H9 (cell line): ENCODE measurements around the gene MN1. TPM values are rescaled to one million over a fixed set of nuclear protein-coding genes. Genes with fewer than 3 reads are reported as not detected.

Experiments used
- DNase-seq: peaks from one replicate; pipeline ENCODE4 v3.0.0-alpha.2; 2017
- H2AFZ ChIP-seq: one replicate; pipeline ENCODE4 v1.6.1; 2013; ENCODE audit warnings: mild to moderate bottlenecking, low read length, control low read depth, moderate library complexity
- H2AK5ac ChIP-seq: 2 replicates; pipeline ENCODE4 v1.6.1; 2013; ENCODE audit warnings: low read length, control low read depth, mixed read lengths; ENCODE audit not compliant: insufficient read length
- H2BK120ac ChIP-seq: one replicate; pipeline ENCODE4 v1.6.1; 2013; ENCODE audit warnings: low read depth, mild to moderate bottlenecking, low read length, control low read depth, inconsistent platforms; ENCODE audit not compliant: poor library complexity, severe bottlenecking
- H2BK12ac ChIP-seq: 2 replicates; pipeline ENCODE4 v1.6.1; 2013; ENCODE audit warnings: low read length, control low read depth, mixed read lengths, low read depth; ENCODE audit not compliant: insufficient read length
- H2BK15ac ChIP-seq: 2 replicates; pipeline ENCODE4 v1.6.1; 2013; ENCODE audit warnings: low read depth, low read length, control low read depth
- H2BK20ac ChIP-seq: one replicate; pipeline ENCODE4 v1.6.1; 2013; ENCODE audit warnings: low read depth, mild to moderate bottlenecking, low read length, control low read depth, inconsistent platforms; ENCODE audit not compliant: poor library complexity, severe bottlenecking
- H2BK5ac ChIP-seq: 2 replicates; pipeline ENCODE4 v1.6.1; 2013; ENCODE audit warnings: low read length, control low read depth, mixed read lengths; ENCODE audit not compliant: insufficient read length
- H3K14ac ChIP-seq: 2 replicates; pipeline ENCODE4 v1.6.1; 2013; ENCODE audit warnings: low read length, control low read depth; ENCODE audit not compliant: insufficient read depth
- H3K18ac ChIP-seq: 2 replicates; pipeline ENCODE4 v1.6.1; 2013; ENCODE audit warnings: low read depth, mild to moderate bottlenecking, mixed read lengths, low read length, control low read depth; ENCODE audit not compliant: insufficient read length
- H3K23ac ChIP-seq: 2 replicates; pipeline ENCODE4 v1.6.1; 2013; ENCODE audit warnings: low read length, control low read depth, mixed read lengths, low read depth; ENCODE audit not compliant: insufficient read length
- H3K23me2 ChIP-seq: 2 replicates; pipeline ENCODE4 v1.6.1; 2013; ENCODE audit warnings: low read depth, mild to moderate bottlenecking, mixed read lengths, low read length, control low read depth; ENCODE audit not compliant: insufficient read length, poor library complexity, severe bottlenecking
- H3K27ac ChIP-seq: 2 replicates; pipeline ENCODE4 v1.5.1; 2013; ENCODE audit warnings: low read length, control low read depth, mixed read lengths, low read depth; ENCODE audit not compliant: insufficient read length
- H3K27me3 ChIP-seq: 2 replicates; pipeline ENCODE4 v1.6.1; 2013; ENCODE audit warnings: low read length, control low read depth, inconsistent platforms; ENCODE audit not compliant: insufficient read depth
- H3K4ac ChIP-seq: 2 replicates; pipeline ENCODE4 v1.6.1; 2013; ENCODE audit warnings: low read depth, mild to moderate bottlenecking, control low read depth, inconsistent platforms, low read length, moderate library complexity
- H3K4me1 ChIP-seq: 2 replicates; pipeline ENCODE4 v1.6.1; 2013; ENCODE audit warnings: low read length, control low read depth, inconsistent platforms; ENCODE audit not compliant: insufficient read depth
- H3K4me2 ChIP-seq: 2 replicates; pipeline ENCODE4 v1.6.1; 2013; ENCODE audit warnings: low read length, control low read depth, mixed read lengths; ENCODE audit not compliant: insufficient read length, insufficient read depth
- H3K56ac ChIP-seq: 2 replicates; pipeline ENCODE4 v1.6.1; 2013; ENCODE audit warnings: low read depth, mild to moderate bottlenecking, mixed read lengths, low read length, control low read depth; ENCODE audit not compliant: insufficient read length
- H3K79me1 ChIP-seq: 2 replicates; pipeline ENCODE4 v1.6.1; 2013; ENCODE audit warnings: low read depth, mild to moderate bottlenecking, moderate library complexity, low read length, control low read depth, inconsistent platforms; ENCODE audit not compliant: insufficient read depth, poor library complexity, severe bottlenecking
- H3K79me2 ChIP-seq: 2 replicates; pipeline ENCODE4 v1.6.1; 2013; ENCODE audit warnings: low read length, control low read depth, inconsistent platforms; ENCODE audit not compliant: insufficient read depth
- H3K9ac ChIP-seq: 2 replicates; pipeline ENCODE4 v1.6.1; 2013; ENCODE audit warnings: low read length, control low read depth, mixed read lengths; ENCODE audit not compliant: insufficient read length; ENCODE audit errors: extremely low read depth
- H3K9me3 ChIP-seq: one replicate; pipeline ENCODE4 v1.6.1; 2013; ENCODE audit warnings: low read depth, low read length, inconsistent platforms; ENCODE audit not compliant: control insufficient read depth
- H3T11ph ChIP-seq: one replicate; pipeline ENCODE4 v1.6.1; 2013; ENCODE audit warnings: mild to moderate bottlenecking, low read length, control low read depth, inconsistent platforms
- H4K20me1 ChIP-seq: one replicate; pipeline ENCODE4 v1.6.1; 2013; ENCODE audit not compliant: control insufficient read depth, insufficient read length, insufficient read depth
- H4K5ac ChIP-seq: 2 replicates; pipeline ENCODE4 v1.6.1; 2013; ENCODE audit warnings: low read depth, mild to moderate bottlenecking, mixed read lengths, low read length, control low read depth; ENCODE audit not compliant: insufficient read length
- H4K8ac ChIP-seq: replicated peaks from 2 replicates; pipeline ENCODE4 v1.6.1; 2013; ENCODE audit warnings: low read length, control low read depth, mixed read lengths, low read depth; ENCODE audit not compliant: insufficient read length
- H4K91ac ChIP-seq: 2 replicates; pipeline ENCODE4 v1.6.1; 2013; ENCODE audit warnings: low read depth, mild to moderate bottlenecking, moderate library complexity, mixed read lengths, low read length, control low read depth; ENCODE audit not compliant: insufficient read length
- H3K27ac Mint-ChIP-seq, 3 experiments: 2 replicates in 2 of 3; 3 replicates in 1 of 3; pipeline ENCODE4 v1.8.0; 2020 to 2021; ENCODE audit warnings: mixed read lengths in 3 of 3, mild to moderate bottlenecking in 1 of 3, moderate library complexity in 1 of 3
- H3K27me3 Mint-ChIP-seq: 2 replicates; pipeline ENCODE4 v1.8.0; 2021; ENCODE audit warnings: low read depth, mild to moderate bottlenecking, moderate library complexity, mixed read lengths
- H3K36me3 Mint-ChIP-seq, 3 experiments: 2 replicates in 2 of 3; 3 replicates in 1 of 3; pipeline ENCODE4 v1.8.0; 2020 to 2021; ENCODE audit warnings: low read depth in 3 of 3, mixed read lengths in 3 of 3; ENCODE audit not compliant: insufficient read depth in 1 of 3
- H3K4me1 Mint-ChIP-seq, 2 experiments: 2 replicates each; pipeline ENCODE4 v1.8.0; 2020; ENCODE audit warnings: mixed read lengths in 2 of 2
- H3K4me3 Mint-ChIP-seq, 2 experiments: 2 replicates in 1 of 2; 3 replicates in 1 of 2; pipeline ENCODE4 v1.8.0; 2020 to 2021; ENCODE audit warnings: mild to moderate bottlenecking in 2 of 2, mixed read lengths in 2 of 2, moderate library complexity in 1 of 2
- H3K9me3 Mint-ChIP-seq, 2 experiments: 2 replicates in 1 of 2; 3 replicates in 1 of 2; pipeline ENCODE4 v1.8.0; 2020; ENCODE audit warnings: mild to moderate bottlenecking in 2 of 2, mixed read lengths in 2 of 2, moderate library complexity in 1 of 2
- CTCF ChIP-seq: fragments of 200-600 bp; sonication (generic); conservative IDR thresholded peaks from 3 replicates; pipeline ENCODE4 v1.8.0; 2021; ENCODE audit warnings: antibody characterized with exemption, mild to moderate bottlenecking
- WGBS: extraction: QIAGEN DNeasy Blood & Tissue Kit; methylation state at CpG from one replicate; pipeline ENCODE4 v1.1.7; 2013; ENCODE audit warnings: missing lambda C conversion rate, low lambda C conversion rate, mixed read lengths; ENCODE audit not compliant: insufficient read length; ENCODE audit errors: extremely low coverage; 5-methylcytosine and 5-hydroxymethylcytosine counted together
- total RNA-seq: library from RNA; stranded (reverse); gene quantifications from 2 replicates; pipeline ENCODE4 v1.2.1, GENCODE V29; 2021

The MN1 gene
- total RNA-seq, 1 experiment from 2014 or later = 2.8 TPM

GRCh38 chr22:27844256-27844655 is 42.7 kb upstream of the MN1 start:
- no peak overlapping the region for H2BK20ac ChIP-seq
- H2BK120ac ChIP-seq = no peak overlapping the region
- H3K9ac ChIP-seq = no peak overlapping the region
- H3K27me3 Mint-ChIP-seq = no peaks in the 10 kb centered on the region
- no peaks in the 10 kb centered on the region for H3K9me3 Mint-ChIP-seq
- peaks cover 6% of the 10 kb centered on the region for H3K4me1 ChIP-seq
- no peak overlapping the region for H2AFZ ChIP-seq
- no peaks in the 10 kb centered on the region for H3K79me2 ChIP-seq
- no peak overlapping the region for H4K91ac ChIP-seq
- H4K5ac ChIP-seq = no peak overlapping the region
- H3K14ac ChIP-seq = no peak overlapping the region
- no peak for DNase-seq
- no peak overlapping the region for H3K27ac ChIP-seq
- no peaks in the 10 kb centered on the region for H3K79me1 ChIP-seq
- H3K27ac Mint-ChIP-seq = no peak overlapping the region
- no CpG with 5 or more reads among the region's 6 CpGs for WGBS
- no peak overlapping the region; a peak in 1 of 5 replicates for H3K4me3 Mint-ChIP-seq
- no peaks in the 10 kb centered on the region for H4K20me1 ChIP-seq
- no peak overlapping the region for H2BK12ac ChIP-seq
- H3K23me2 ChIP-seq = no peaks in the 10 kb centered on the region
- H3K23ac ChIP-seq = no peak overlapping the region
- no peak overlapping the region for H3K4ac ChIP-seq
- H3T11ph ChIP-seq = no peak overlapping the region
- H3K56ac ChIP-seq = no peak overlapping the region
- H4K8ac ChIP-seq = no peak overlapping the region
- peaks cover 5 to 8% (median 6%) of the 10 kb centered on the region in 3 experiments; a peak in 6 of 7 replicates for H3K36me3 Mint-ChIP-seq
- no peak overlapping the region for H2BK15ac ChIP-seq
- no peak overlapping the region for H3K4me2 ChIP-seq
- no peak overlapping the region for H2AK5ac ChIP-seq
- H3K4me1 Mint-ChIP-seq = peaks cover 20 to 29% of the 10 kb centered on the region in 2 experiments
- no peak overlapping the region for H2BK5ac ChIP-seq
- H3K18ac ChIP-seq = no peak overlapping the region
- H3K9me3 ChIP-seq = no peaks in the 10 kb centered on the region
- no peak for TF ChIP-seq CTCF
- no peaks in the 10 kb centered on the region for H3K27me3 ChIP-seq
